ENCODE data around the gene LEFTY1.

Gene LEFTY1

GRCh38 chr1:225863167-225863566 is 25.8 kb downstream of the LEFTY1 start:
- no peak overlapping the region for H3K27ac ChIP-seq
- no peak for TF ChIP-seq CTCF (conservative IDR thresholded peaks at IDR 0.05)

GRCh38 chr1:225862581-225862950 is 26.4 kb downstream of the LEFTY1 start:
- no peak overlapping the region for H3K27ac ChIP-seq
- TF ChIP-seq CTCF (conservative IDR thresholded peaks at IDR 0.05): no peak

GRCh38 chr1:225861834-225862580 is 26.9 kb downstream of the LEFTY1 start:
- no peak overlapping the region for H3K27ac ChIP-seq
- no peak for TF ChIP-seq CTCF (conservative IDR thresholded peaks at IDR 0.05)

GRCh38 chr1:225860876-225861441 is 28.0 kb downstream of the LEFTY1 start:
- no peak for TF ChIP-seq CTCF (conservative IDR thresholded peaks at IDR 0.05)
- no peak overlapping the region for H3K27ac ChIP-seq

GRCh38 chr1:225860107-225860506 is 28.8 kb downstream of the LEFTY1 start:
- H3K27ac ChIP-seq: no peak overlapping the region
- no peak for TF ChIP-seq CTCF (conservative IDR thresholded peaks at IDR 0.05)

- no peak overlapping the region for H3K27ac ChIP-seq
- TF ChIP-seq CTCF (conservative IDR thresholded peaks at IDR 0.05): no peak
Measured at GRCh38 chr1:225859151-225859550, 29.8 kb downstream of the LEFTY1 start.

GRCh38 chr1:225857256-225857655 is 31.7 kb downstream of the LEFTY1 start:
- TF ChIP-seq CTCF (conservative IDR thresholded peaks at IDR 0.05): no peak
- H3K27ac ChIP-seq: no peak overlapping the region

Data from VCaP (cell line).